Loucy (cell line): Measurements from ENCODE around the gene CELSR2.

Experiments
- H2AFZ ChIP-seq: fragments of 200-600 bp; sonication (generic); 2 replicates; pipeline ENCODE4 v1.6.0; 2016; ENCODE audit warnings: antibody characterized with exemption, mild to moderate bottlenecking, low read length, moderate library complexity
- H3F3A ChIP-seq: fragments of 200-600 bp; 2 replicates; pipeline ENCODE4 v1.6.0; 2016; ENCODE audit warnings: antibody characterized with exemption, low read depth, mild to moderate bottlenecking
- H3K27me3 ChIP-seq: fragments of 200-600 bp; sonication (generic); 2 replicates; pipeline ENCODE4 v1.6.1; 2014; ENCODE audit warnings: low read length, mild to moderate bottlenecking; ENCODE audit not compliant: insufficient read depth, poor library complexity, severe bottlenecking
- H3K36me3 ChIP-seq: fragments of 200-600 bp; sonication (generic); 2 replicates; pipeline ENCODE4 v1.6.1; 2016; ENCODE audit warnings: low read length; ENCODE audit not compliant: insufficient read depth
- H3K4me1 ChIP-seq: fragments of 200-600 bp; sonication (generic); 2 replicates; pipeline ENCODE4 v1.5.1; 2014; ENCODE audit warnings: low read length, mild to moderate bottlenecking; ENCODE audit not compliant: insufficient read depth, poor library complexity, severe bottlenecking
- H3K4me2 ChIP-seq: fragments of 200-600 bp; sonication (generic); 2 replicates; pipeline ENCODE4 v1.6.0; 2014; ENCODE audit warnings: antibody characterized with exemption, low read length, low read depth, mild to moderate bottlenecking; ENCODE audit not compliant: poor library complexity, severe bottlenecking
- H3K4me3 ChIP-seq: fragments of 200-600 bp; sonication (generic); 2 replicates; pipeline ENCODE4 v1.5.1; 2014; ENCODE audit warnings: low read length, mild to moderate bottlenecking, mixed read lengths; ENCODE audit not compliant: poor library complexity, severe bottlenecking
- H3K79me2 ChIP-seq: fragments of 200-600 bp; sonication (generic); 2 replicates; pipeline ENCODE4 v1.6.1; 2014; ENCODE audit warnings: low read length; ENCODE audit not compliant: insufficient read depth
- H3K9ac ChIP-seq: fragments of 200-600 bp; sonication (generic); 2 replicates; pipeline ENCODE4 v1.6.0; 2014; ENCODE audit warnings: mild to moderate bottlenecking, low read depth, low read length, moderate library complexity; ENCODE audit not compliant: poor library complexity, severe bottlenecking
- H3K9me2 ChIP-seq: fragments of 200-600 bp; sonication (generic); replicated peaks from 2 replicates; pipeline ENCODE4 v1.6.1; 2016; ENCODE audit warnings: low read depth, low read length, mixed read lengths
- H3K9me3 ChIP-seq: fragments of 200-600 bp; sonication (generic); 2 replicates; pipeline ENCODE4 v1.6.1; 2014; ENCODE audit warnings: mild to moderate bottlenecking, antibody characterized with exemption, low read length, low read depth; ENCODE audit not compliant: insufficient read depth
- H4K20me1 ChIP-seq: fragments of 200-600 bp; sonication (generic); 2 replicates; pipeline ENCODE4 v1.6.0; 2014; ENCODE audit warnings: antibody characterized with exemption, low read length, mild to moderate bottlenecking; ENCODE audit not compliant: insufficient read depth, poor library complexity, severe bottlenecking
- CTCF ChIP-seq: fragments of 200-600 bp; sonication (generic); conservative IDR thresholded peaks from 2 replicates; pipeline ENCODE4 v1.5.1; 2014; ENCODE audit warnings: mild to moderate bottlenecking, antibody characterized with exemption, low read length
- EZH2phosphoT487 ChIP-seq: fragments of 200-600 bp; IDR thresholded peaks from 2 replicates; pipeline ENCODE4 v1.6.1; 2018; ENCODE audit warnings: antibody characterized with exemption, mild to moderate bottlenecking, moderate library complexity, borderline replicate concordance

The CELSR2 gene

GRCh38 chr1:109296782-109297181 lies 47.4 kb downstream of the CELSR2 start:
- no peak overlapping the region for H3K4me3 ChIP-seq
- no peak overlapping the region for H2AFZ ChIP-seq
- no peak overlapping the region for H3K9ac ChIP-seq

GRCh38 chr1:109298666-109299557 lies 49.6 kb downstream of the CELSR2 start:
- no peaks in the 10 kb centered on the region for H3K4me1 ChIP-seq
- H3K9me3 ChIP-seq = no peaks in the 10 kb centered on the region
- no peaks in the 10 kb centered on the region for H4K20me1 ChIP-seq
- no peak overlapping the region for H3K9ac ChIP-seq
- no peaks in the 10 kb centered on the region for H3K36me3 ChIP-seq
- H2AFZ ChIP-seq = no peak overlapping the region
- H3K4me3 ChIP-seq = no peak overlapping the region
- H3K4me2 ChIP-seq = no peak overlapping the region
- H3K9me2 ChIP-seq = no peaks in the 10 kb centered on the region
- H3F3A ChIP-seq = no peaks in the 10 kb centered on the region
- TF ChIP-seq EZH2phosphoT487 = no peak
- no peak for TF ChIP-seq CTCF
- no peaks in the 10 kb centered on the region for H3K27me3 ChIP-seq
- H3K79me2 ChIP-seq = no peaks in the 10 kb centered on the region

More at GRCh38 chr1:109296782-109297181, 47.4 kb downstream of the CELSR2 start:
- no peak overlapping the region for H3K4me2 ChIP-seq
- no peak for TF ChIP-seq EZH2phosphoT487
- no peak for TF ChIP-seq CTCF
- no peaks in the 10 kb centered on the region for H3K36me3 ChIP-seq
- H3K9me2 ChIP-seq = no peaks in the 10 kb centered on the region
- no peaks in the 10 kb centered on the region for H4K20me1 ChIP-seq
- no peaks in the 10 kb centered on the region for H3K4me1 ChIP-seq
- H3K9me3 ChIP-seq = no peaks in the 10 kb centered on the region
- no peaks in the 10 kb centered on the region for H3F3A ChIP-seq
- H3K27me3 ChIP-seq = no peaks in the 10 kb centered on the region
- no peaks in the 10 kb centered on the region for H3K79me2 ChIP-seq

- Histone ChIP-seq H3K9me2 (no peaks in the 10 kb centered on the region), H3K79me2 (no peaks in the 10 kb centered on the region), H3K27me3 (no peaks in the 10 kb centered on the region), H4K20me1 (no peaks in the 10 kb centered on the region), H3K4me3 (no peak overlapping the region), H2AFZ (no peak overlapping the region), H3K36me3 (no peaks in the 10 kb centered on the region), H3K4me1 (no peaks in the 10 kb centered on the region), H3K9ac (no peak overlapping the region), H3F3A (no peaks in the 10 kb centered on the region), H3K4me2 (no peak overlapping the region), H3K9me3 (no peaks in the 10 kb centered on the region)
- TF ChIP-seq CTCF = no peak
- no peak for TF ChIP-seq EZH2phosphoT487
Observed at GRCh38 chr1:109299558-109300343, 50.4 kb downstream of the CELSR2 start.
